GM18520 (cell line): ENCODE measurements around the gene SMOC2.

Experiments used
- ATAC-seq: cut with Tn5 transposase; IDR thresholded peaks from one replicate; pipeline ENCODE4 v1.9.1; 2021; ENCODE audit not compliant: unreplicated experiment

The SMOC2 gene

GRCh38 chr6:168415098-168415992, 25.6 kb upstream of the SMOC2 start:
- no peak for ATAC-seq

GRCh38 chr6:168415993-168416530, 24.9 kb upstream of the SMOC2 start:
- ATAC-seq, result no peak

DNA sequence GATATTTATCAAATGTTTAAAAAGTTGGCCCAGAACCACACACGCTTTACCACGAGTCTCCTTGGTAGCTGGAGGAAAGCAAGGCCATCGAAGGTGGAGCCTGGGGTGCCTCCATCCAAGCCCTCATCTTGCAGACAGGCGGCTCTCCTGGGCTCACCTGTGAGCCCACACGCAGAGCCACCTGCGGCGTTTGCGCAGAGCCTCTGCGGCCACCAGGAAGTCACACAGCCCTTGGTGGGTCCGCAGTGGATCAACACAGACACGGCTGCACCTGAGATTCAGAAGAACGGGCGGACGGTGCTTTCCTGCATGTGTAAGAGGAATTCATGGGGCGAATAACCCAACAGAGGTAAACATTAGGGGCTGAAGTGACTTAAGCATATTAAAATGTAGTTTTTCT, 24.5 kb upstream of the SMOC2 start:
- ATAC-seq, result no peak

GRCh38 chr6:168417191-168417590, 23.8 kb upstream of the SMOC2 start:
- ATAC-seq, result no peak

DNA sequence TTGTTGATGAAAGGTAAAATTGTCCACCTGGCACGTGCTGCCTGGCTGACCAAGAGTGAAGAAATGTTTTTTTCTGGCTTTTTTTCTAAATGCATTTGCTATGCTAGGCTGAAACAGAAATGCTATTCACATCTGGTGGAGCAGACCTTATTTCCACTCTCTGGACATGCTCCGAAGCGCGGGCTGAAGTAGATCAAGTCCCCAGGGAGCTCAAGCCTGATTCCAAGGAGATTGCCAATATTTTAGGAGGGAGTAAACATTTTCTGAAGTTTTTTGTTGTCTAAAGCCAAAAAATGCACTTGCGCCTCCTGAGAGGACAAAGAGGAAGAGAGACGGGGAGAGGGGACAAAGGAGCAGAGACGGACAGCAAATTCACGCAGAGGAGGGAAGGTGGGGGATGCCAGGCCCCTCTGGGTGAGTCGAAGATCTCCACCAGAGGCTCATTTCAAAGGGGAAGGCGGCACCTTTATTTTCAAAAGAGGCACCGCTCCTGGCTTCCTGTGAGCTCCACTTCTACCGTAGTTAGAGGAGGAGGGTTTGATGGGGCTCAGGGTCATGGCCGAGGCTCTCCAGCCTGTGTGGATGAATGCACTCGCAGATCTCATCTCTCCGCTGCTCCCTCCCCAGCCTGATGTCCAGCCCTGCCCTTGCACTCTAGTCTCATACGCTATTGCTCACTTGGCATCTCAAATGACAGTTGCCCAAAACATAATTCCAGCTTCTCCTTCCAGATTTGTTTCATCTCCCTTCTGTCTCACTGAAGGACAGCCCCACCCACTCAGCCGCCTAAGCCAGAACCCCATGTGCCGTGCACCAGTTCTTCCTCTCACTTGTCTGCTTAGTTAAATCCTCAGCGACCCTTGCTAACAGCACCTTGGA, 23.1 kb upstream of the SMOC2 start:
- no peak for ATAC-seq

DNA sequence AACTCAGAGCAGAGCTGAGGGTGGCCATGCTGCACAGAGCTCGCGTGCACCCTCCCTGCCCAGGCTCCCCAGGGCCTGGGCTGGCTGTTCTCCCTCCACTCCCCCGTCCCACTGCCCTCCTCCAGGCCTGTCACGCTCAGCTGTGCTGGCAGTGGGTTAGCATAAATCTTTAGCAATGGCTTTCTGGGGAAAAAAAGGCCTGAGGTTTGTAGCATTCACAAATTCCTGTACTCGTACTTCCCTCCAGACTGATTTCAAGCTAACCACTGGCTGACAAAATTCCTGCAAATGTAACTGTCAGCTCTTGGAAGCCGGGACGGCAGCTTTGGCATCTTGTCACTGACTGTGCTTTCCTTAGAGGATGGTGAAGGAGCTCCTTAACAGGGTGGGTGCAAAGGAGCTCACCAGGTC, 22.3 kb upstream of the SMOC2 start:
- ATAC-seq, result no peak

GRCh38 chr6:168419569-168419968, 21.4 kb upstream of the SMOC2 start:
- no peak for ATAC-seq

- ATAC-seq, result no peak
These were observed 20.9 kb upstream of the SMOC2 start for GRCh38 chr6:168420084-168420483.

- ATAC-seq, result no peak
These were observed 20.3 kb upstream of the SMOC2 start for GRCh38 chr6:168420706-168421105.

DNA sequence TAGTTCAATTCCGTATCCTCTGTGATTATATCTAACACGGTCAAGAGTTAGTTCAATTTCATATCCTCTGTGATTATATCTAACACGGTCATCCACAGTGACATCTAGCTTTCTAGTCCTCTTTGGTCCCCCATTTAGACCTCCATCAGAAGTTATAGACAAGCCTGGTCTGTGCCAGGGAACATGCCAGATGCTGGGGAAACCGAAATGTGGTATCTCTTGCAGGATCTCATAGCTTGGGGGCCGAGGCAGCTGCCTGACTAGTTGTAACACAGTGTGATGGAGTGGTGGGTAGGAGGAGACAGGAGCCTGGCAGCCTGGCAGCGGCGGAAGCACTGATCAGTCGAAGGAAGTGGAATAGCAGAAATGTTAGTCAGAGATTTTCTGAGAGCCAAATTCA, 13.8 kb upstream of the SMOC2 start:
- ATAC-seq, result no peak

GRCh38 chr6:168428052-168428826, 12.7 kb upstream of the SMOC2 start:
- ATAC-seq, result no peak

DNA sequence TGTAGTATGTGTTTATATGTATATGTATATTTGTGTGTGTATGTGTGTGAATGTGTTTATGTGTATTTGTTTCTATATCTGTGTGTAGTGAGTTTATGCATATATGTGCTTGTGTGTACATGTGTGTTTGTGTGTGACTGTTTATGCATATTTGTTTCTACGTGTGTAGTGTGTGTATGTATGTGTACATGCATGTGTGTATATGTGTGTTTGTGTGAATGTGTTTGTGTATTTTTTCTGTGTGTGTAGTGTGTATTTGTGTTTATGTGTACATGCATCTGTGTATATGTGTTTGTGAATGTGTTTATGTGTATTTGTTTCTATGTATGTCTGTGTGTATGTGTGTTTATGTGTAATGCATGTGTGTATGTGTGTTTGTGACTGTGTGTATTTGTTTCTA, 12.1 kb upstream of the SMOC2 start:
- no peak for ATAC-seq

- ATAC-seq, result no peak
These were observed 8.8 kb upstream of the SMOC2 start for GRCh38 chr6:168432196-168432595.

- ATAC-seq, result no peak
These were observed 7.1 kb upstream of the SMOC2 start for GRCh38 chr6:168433898-168434297.

DNA sequence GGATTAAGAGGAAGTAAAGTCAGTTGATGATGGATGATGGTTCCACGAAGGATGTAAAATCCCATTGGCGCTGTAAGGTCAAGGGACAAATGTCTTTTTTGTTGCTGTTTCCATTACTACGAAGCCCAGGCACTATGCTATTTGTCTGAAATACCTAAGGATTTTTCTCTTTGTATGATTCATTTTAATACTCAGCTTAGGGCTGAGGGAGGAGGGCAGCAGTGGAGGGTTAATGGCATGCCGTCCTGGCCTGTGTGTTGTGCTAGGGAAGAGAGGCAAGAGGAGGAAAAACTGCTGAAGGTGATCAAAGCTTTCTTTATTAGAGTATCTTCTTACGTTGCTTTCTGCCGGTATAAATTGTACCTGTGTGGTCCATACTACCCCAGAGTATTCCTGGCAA, 6.5 kb upstream of the SMOC2 start:
- ATAC-seq, result no peak

- ATAC-seq, result no peak
These were observed 3.2 kb upstream of the SMOC2 start for GRCh38 chr6:168437751-168438150.

DNA sequence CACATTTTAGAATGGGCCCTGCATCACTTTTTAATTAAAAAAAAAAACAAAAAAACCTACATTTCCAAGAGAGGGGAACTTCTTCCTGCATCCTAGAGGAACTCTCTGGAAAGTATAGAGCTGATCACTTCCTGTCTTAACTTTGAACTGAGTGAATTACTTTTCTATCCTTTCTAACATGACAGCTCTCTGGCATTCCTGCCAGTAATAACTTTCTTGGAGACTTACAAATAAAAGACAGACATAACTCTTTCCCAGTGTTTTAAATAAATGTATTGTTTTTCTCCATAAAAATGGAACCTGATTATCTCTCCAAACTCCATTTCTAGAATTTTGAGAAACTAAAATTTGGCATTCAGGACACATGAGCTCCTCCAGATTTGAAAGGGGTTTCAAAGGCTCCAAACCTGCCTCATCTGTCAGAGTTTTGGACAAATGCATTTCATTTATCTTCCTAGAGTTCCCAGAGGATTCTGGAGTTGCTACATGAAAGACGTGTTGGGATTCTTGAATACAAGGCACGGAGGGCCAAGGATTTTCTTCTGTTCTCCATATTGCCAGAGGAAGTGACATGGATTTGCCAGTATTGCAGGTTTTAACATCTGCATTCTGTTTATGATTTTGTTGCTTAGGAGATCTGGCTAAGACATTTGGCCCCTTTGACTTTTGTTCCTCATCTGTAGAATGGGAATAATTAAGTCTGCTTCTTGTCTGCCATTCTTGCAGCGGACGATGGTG, 2.0 kb upstream of the SMOC2 start:
- ATAC-seq, result no peak

GRCh38 chr6:168439794-168440450, 1.1 kb upstream of the SMOC2 start:
- ATAC-seq, result no peak

DNA sequence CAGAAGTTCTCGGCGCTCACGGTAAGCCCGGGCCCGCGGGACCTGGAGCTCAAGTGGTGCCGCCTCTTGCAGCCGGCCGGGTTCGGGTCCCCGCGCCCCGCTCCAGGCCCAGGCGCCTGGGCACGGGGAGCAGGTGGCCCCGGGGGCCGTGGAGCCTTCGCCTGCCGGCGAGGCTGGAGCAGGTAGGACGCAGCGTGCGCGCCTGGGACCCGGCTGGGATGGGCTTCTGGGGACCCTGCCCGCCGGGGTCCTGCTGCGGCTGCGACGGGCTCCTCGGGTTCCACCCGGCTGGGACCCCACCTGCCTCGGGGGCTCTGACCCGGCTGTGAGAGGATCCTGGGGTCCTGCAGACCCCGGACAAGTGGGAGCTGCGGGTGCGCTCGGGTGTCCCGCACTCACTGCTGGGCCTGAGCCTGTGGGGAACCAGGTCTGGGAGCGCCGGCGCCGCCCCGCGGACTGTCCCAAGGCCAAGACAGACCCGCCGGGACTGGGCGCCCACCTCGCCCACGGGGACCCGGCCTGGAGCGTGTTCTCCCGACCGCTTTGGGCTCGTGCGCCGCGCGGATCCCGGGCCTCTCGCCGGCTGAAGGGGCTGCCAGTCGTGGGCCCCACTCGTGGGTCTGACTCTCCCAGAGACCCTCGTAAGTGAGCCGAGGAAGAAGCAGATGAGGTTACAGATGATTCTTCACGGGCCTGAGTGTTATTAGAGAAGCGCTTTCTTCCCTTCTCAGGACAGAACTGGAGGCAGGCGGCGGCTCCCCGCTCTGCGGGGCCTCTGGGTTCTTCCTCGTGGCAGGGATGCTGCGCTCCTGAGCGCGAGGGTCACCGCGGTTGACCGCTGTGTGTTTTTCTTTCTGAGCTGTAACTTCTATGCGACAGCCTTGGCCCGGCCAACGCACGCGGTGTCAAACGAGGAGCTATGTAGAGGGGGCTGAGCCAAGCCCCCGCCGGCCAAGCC, 729 bp downstream of the SMOC2 start:
- ATAC-seq, result no peak
